Mesenchymal stem cell (in vitro differentiated cells and primary cell): ENCODE data around the gene MEN1.

Experiments used
- DNase-seq: peaks from one replicate; pipeline ENCODE4 v3.0.0-alpha.2; 2013
- H2AFZ ChIP-seq: one replicate; pipeline ENCODE4 v1.6.1; 2013; ENCODE audit warnings: low read depth, mild to moderate bottlenecking, control low read depth, inconsistent platforms, low read length, moderate library complexity
- H2AK5ac ChIP-seq: 2 replicates; pipeline ENCODE4 v1.6.1; 2013; ENCODE audit warnings: low read length, moderate library complexity, mild to moderate bottlenecking, inconsistent platforms; ENCODE audit not compliant: severe bottlenecking
- H2BK120ac ChIP-seq: one replicate; pipeline ENCODE4 v1.6.1; 2013; ENCODE audit warnings: low read depth, mild to moderate bottlenecking, inconsistent platforms, low read length, moderate library complexity
- H2BK12ac ChIP-seq, 2 experiments: one replicate each; pipeline ENCODE4 v1.6.1; 2013; ENCODE audit warnings: inconsistent platforms in 2 of 2, low read length in 2 of 2, mild to moderate bottlenecking in 2 of 2, moderate library complexity in 2 of 2, control low read depth in 1 of 2
- H2BK15ac ChIP-seq: one replicate; pipeline ENCODE4 v1.6.1; 2013; ENCODE audit warnings: mild to moderate bottlenecking, low read depth, inconsistent platforms; ENCODE audit not compliant: poor library complexity, severe bottlenecking
- H2BK5ac ChIP-seq: 2 replicates; pipeline ENCODE4 v1.6.1; 2013; ENCODE audit warnings: low read depth, mild to moderate bottlenecking, low read length, control low read depth, inconsistent platforms; ENCODE audit not compliant: poor library complexity, severe bottlenecking
- H3K14ac ChIP-seq, 2 experiments: one replicate each; pipeline ENCODE4 v1.6.1; 2013; ENCODE audit warnings: inconsistent platforms in 2 of 2, low read length in 2 of 2, control low read depth in 1 of 2, mild to moderate bottlenecking in 1 of 2, moderate library complexity in 1 of 2
- H3K18ac ChIP-seq, 2 experiments: one replicate each; pipeline ENCODE4 v1.6.1; 2013; ENCODE audit warnings: inconsistent platforms in 2 of 2, low read length in 2 of 2, control low read depth in 1 of 2, low read depth in 1 of 2, mild to moderate bottlenecking in 1 of 2
- H3K23ac ChIP-seq, 2 experiments: one replicate each; pipeline ENCODE4 v1.6.1; 2013; ENCODE audit warnings: inconsistent platforms in 2 of 2, low read length in 2 of 2, mild to moderate bottlenecking in 2 of 2, moderate library complexity in 2 of 2, control low read depth in 1 of 2
- H3K27ac ChIP-seq: 2 replicates; pipeline ENCODE4 v1.5.1; 2013; ENCODE audit warnings: mild to moderate bottlenecking, moderate library complexity, low read length, control low read depth, inconsistent platforms; ENCODE audit not compliant: poor library complexity, severe bottlenecking
- H3K27me3 ChIP-seq, 2 experiments: 2 replicates each; pipeline versions ENCODE4 v1.6.1 to v1.7.0; 2013; ENCODE audit warnings: low read length in 2 of 2, mild to moderate bottlenecking in 2 of 2, moderate library complexity in 2 of 2, control low read depth in 1 of 2, inconsistent platforms in 1 of 2; ENCODE audit not compliant: control insufficient read depth in 1 of 2, insufficient read depth in 1 of 2
- H3K36me3 ChIP-seq, 2 experiments: 2 replicates each; pipeline versions ENCODE4 v1.6.1 to v1.7.0; 2013; ENCODE audit warnings: low read length in 2 of 2, control low read depth in 1 of 2, inconsistent platforms in 1 of 2, low read depth in 1 of 2, mild to moderate bottlenecking in 1 of 2; ENCODE audit not compliant: insufficient read depth in 2 of 2, control insufficient read depth in 1 of 2
- H3K4ac ChIP-seq, 2 experiments: one replicate each; pipeline ENCODE4 v1.6.1; 2013; ENCODE audit warnings: inconsistent platforms in 2 of 2, low read length in 2 of 2, mild to moderate bottlenecking in 2 of 2, moderate library complexity in 2 of 2, control low read depth in 1 of 2, low read depth in 1 of 2
- H3K4me1 ChIP-seq: 2 replicates; pipeline ENCODE4 v1.6.1; 2013; ENCODE audit warnings: low read depth, low read length, control low read depth; ENCODE audit not compliant: control insufficient read depth, insufficient read depth
- H3K4me2 ChIP-seq: 2 replicates; pipeline ENCODE4 v1.6.1; 2013; ENCODE audit warnings: low read length, mild to moderate bottlenecking, inconsistent platforms; ENCODE audit not compliant: poor library complexity, severe bottlenecking
- H3K4me3 ChIP-seq, 2 experiments: 2 replicates each; pipeline versions ENCODE4 v1.5.1 to v1.7.0; 2013; ENCODE audit warnings: low read length in 2 of 2, mild to moderate bottlenecking in 2 of 2, control low read depth in 1 of 2, low read depth in 1 of 2; ENCODE audit not compliant: insufficient read depth in 1 of 2
- H3K79me1 ChIP-seq: replicated peaks from 2 replicates; pipeline ENCODE4 v1.6.1; 2013; ENCODE audit warnings: mild to moderate bottlenecking, control low read depth, low read length, inconsistent platforms; ENCODE audit not compliant: poor library complexity, severe bottlenecking
- H3K9ac ChIP-seq: 2 replicates; pipeline ENCODE4 v1.7.0; 2013; ENCODE audit warnings: mild to moderate bottlenecking, low read length, moderate library complexity
- H3K9me3 ChIP-seq: 2 replicates; pipeline ENCODE4 v1.7.0; 2013; ENCODE audit warnings: mild to moderate bottlenecking, low read length; ENCODE audit not compliant: control insufficient read depth
- H4K8ac ChIP-seq: one replicate; pipeline ENCODE4 v1.6.1; 2013; ENCODE audit warnings: inconsistent platforms, mild to moderate bottlenecking, low read length, moderate library complexity
- H4K91ac ChIP-seq: one replicate; pipeline ENCODE4 v1.6.1; 2013; ENCODE audit warnings: mild to moderate bottlenecking, low read length, inconsistent platforms
- WGBS: methylation state at CpG from one replicate; pipeline ENCODE4 v1.1.7; 2013; ENCODE audit warnings: mixed read lengths; 5-methylcytosine and 5-hydroxymethylcytosine counted together

MEN1 gene

DNA sequence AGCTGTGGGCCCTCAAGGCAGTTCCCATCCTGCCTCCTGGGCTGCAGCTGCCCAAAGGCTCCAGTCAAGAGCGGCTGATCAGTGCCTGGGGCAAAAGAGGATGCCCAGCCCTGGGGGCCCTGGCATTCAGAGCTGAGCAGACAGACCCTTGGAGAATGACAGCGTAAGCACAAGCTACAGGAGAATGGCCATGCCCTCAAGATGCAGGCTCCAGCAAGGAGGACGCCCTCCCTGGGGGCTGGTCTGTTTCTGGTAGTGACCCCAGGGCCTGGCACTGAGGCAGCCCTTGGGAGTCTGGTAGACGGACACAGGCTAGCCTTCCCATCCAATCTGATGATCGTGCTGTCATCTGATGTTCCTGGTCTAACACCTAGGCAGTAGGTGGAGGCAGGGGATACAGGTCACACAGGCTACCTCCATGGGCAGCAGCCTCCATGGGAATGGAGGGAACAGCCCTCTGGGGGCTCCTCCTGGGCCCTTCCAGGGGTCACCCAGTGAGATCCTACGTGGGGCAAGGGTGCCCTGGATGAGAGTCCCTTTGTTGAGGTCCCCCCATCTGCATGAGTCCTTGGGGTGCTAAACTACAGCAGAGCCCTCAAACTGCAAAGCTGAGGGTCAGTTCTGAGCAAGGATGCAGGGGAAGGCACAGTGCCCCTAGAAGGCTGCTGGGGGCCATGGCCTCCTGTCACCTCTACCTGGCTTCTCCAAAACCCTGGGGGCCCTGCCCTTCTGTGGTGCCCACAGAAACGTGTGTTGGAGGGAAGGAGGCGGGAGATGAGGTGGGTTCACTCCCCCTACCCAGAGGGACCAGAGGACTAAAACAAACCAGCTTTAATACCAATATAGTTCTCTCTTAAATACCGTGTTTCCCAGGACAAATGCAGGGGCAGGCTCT, 21.8 kb downstream of the MEN1 start:
- Histone ChIP-seq H3K27me3 (no peaks in the 10 kb centered on the region), H3K36me3 (peaks cover 10 to 45% of the 10 kb centered on the region in 2 experiments), H2BK120ac (no peak overlapping the region), H3K4me3 (no peak overlapping the region), H4K8ac (no peak overlapping the region), H2AFZ (no peak overlapping the region), H3K79me1 (no peaks in the 10 kb centered on the region), H2AK5ac (no peak overlapping the region), H2BK15ac (no peak overlapping the region), H2BK12ac (no peak overlapping the region), H3K18ac (no peak overlapping the region), H2BK5ac (no peak overlapping the region), H3K4ac (no peak overlapping the region), H3K23ac (no peak overlapping the region), H3K4me2 (no peak overlapping the region), H3K14ac (no peak overlapping the region), H3K27ac (no peak overlapping the region), H3K4me1 (peaks cover 4% of the 10 kb centered on the region), H3K9ac (no peak overlapping the region), H3K9me3 (no peaks in the 10 kb centered on the region), H4K91ac (no peak overlapping the region)
- WGBS: 93% methylated on average over 6 of the region's 9 CpGs
- no peak for DNase-seq

DNA sequence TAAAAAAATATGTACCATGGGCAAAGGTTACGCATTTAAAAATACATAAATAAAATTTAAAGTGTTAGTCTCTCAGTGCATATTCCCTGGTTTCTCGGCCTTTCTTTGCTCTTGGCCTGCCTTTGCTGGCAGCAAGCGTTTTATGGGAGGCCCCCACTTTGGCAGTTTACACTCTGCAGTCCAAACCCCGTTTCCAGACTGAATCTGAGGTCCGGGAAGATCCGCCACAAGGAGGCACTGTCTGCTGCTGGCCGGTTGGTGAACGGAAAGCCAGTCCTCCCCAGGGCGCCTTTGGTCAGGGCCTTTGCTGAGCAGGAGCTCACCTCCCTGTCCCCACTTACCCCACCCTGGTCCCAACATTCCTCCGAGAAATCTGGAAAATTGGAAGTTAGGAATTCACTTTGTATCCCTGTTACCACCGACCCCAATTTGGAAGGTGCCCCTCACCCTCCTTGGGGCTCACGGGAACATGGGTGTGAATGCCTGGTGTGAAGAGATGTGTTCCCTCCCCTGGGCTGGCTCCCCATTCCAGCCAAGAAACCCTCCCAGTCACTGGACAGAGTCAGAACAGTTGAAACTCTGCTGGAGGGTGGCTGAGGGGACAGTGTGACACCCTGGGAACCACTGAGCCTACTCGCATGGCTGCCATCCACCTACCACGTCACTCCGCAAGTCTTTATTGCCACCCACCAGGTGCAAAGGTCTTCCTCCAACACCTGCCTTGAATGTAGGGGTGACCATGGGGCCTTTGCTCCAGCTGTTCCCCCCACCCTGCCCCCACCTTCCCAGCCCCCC, 22.6 kb downstream of the MEN1 start:
- Histone ChIP-seq H3K4me3 (no peak overlapping the region), H2BK12ac (no peak overlapping the region), H2BK120ac (no peak overlapping the region), H3K23ac (no peak overlapping the region), H3K14ac (no peak overlapping the region), H3K4ac (no peak overlapping the region), H4K8ac (peak overlapping the region; percentile 72), H2AK5ac (no peak overlapping the region), H4K91ac (no peak overlapping the region), H2BK5ac (no peak overlapping the region), H3K18ac (no peak overlapping the region), H3K36me3 (peaks cover 10 to 41% of the 10 kb centered on the region in 2 experiments), H2BK15ac (no peak overlapping the region), H3K27me3 (no peaks in the 10 kb centered on the region), H3K27ac (no peak overlapping the region), H3K4me1 (peaks cover 4% of the 10 kb centered on the region), H3K9me3 (no peaks in the 10 kb centered on the region), H2AFZ (no peak overlapping the region), H3K9ac (peak overlapping the region; percentile 9), H3K4me2 (no peak overlapping the region), H3K79me1 (no peaks in the 10 kb centered on the region)
- peak; percentile 65 for DNase-seq
- WGBS: 41% methylated on average over 12 of the region's 15 CpGs

DNA sequence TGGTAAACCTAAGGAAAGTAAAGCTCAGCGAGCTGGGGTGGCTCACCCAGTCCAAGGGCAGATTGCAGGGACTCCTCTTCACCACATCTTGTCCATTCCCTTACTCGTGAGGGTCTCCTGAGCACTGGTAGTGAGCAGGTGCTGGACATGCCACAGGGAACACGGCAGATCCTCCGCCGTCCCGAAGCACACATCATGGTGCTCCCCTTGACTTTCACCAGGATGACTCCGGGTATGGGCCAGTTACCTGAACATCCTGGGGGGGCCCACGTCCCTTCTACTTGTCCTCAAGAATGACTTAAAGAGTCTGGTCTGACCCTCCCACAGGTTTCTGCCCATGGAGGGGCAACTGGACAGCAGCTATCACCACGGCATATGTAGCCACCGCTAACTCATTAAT, 24.0 kb downstream of the MEN1 start:
- Histone ChIP-seq H3K27me3 (no peaks in the 10 kb centered on the region), H3K79me1 (no peaks in the 10 kb centered on the region), H3K23ac (no peak overlapping the region), H2BK15ac (no peak overlapping the region), H3K4ac (no peak overlapping the region), H2AFZ (no peak overlapping the region), H2BK5ac (no peak overlapping the region), H4K8ac (no peak overlapping the region), H4K91ac (no peak overlapping the region), H3K9ac (no peak overlapping the region), H3K27ac (no peak overlapping the region), H3K4me3 (no peak overlapping the region), H2BK12ac (no peak overlapping the region), H2AK5ac (no peak overlapping the region), H3K18ac (no peak overlapping the region), H3K4me1 (peaks cover 4% of the 10 kb centered on the region), H3K9me3 (no peaks in the 10 kb centered on the region), H3K14ac (no peak overlapping the region), H2BK120ac (no peak overlapping the region), H3K36me3 (peaks cover 15 to 30% of the 10 kb centered on the region in 2 experiments), H3K4me2 (no peak overlapping the region)
- 92% methylated on average over 9 of the region's 10 CpGs for WGBS
- DNase-seq: no peak
